ENCODE measurements around the gene DIABLO.

The DIABLO gene

GRCh38 chr12:122162976-122163375 lies 62.9 kb downstream of the DIABLO start:
- H3K27me3 ChIP-seq (ENCODE audit: low read depth, low read length), result peaks cover 27% of the 10 kb centered on the region
- H3K4me3 ChIP-seq (ENCODE audit: low read length), result no peak overlapping the region
- H3K4me2 ChIP-seq (ENCODE audit: low read length), result no peak overlapping the region
- H3K9ac ChIP-seq (ENCODE audit: low read length), result no peak overlapping the region
- no peaks in the 10 kb centered on the region for H4K20me1 ChIP-seq (ENCODE audit: insufficient read depth, low read length)
- TF ChIP-seq CTCF (IDR thresholded peaks at IDR 0.05; ENCODE audit: low read depth, low read length) (no peak), EZH2phosphoT487 (IDR thresholded peaks at IDR 0.05; ENCODE audit: low read depth) (no peak)
- no peaks in the 10 kb centered on the region for H3K9me3 ChIP-seq (ENCODE audit: insufficient read depth, low read length)
- no peak overlapping the region for H2AFZ ChIP-seq (ENCODE audit: low read depth, low read length)
- H3K36me3 ChIP-seq (replicated peaks; ENCODE audit: low read depth, low read length), result no peaks in the 10 kb centered on the region
- H3K27ac ChIP-seq (ENCODE audit: low read length), result no peak overlapping the region
- peaks cover 22% of the 10 kb centered on the region for H3K4me1 ChIP-seq (ENCODE audit: low read length)
- H3K79me2 ChIP-seq (ENCODE audit: low read length), result no peaks in the 10 kb centered on the region

- Histone ChIP-seq H3K4me2 (ENCODE audit: low read length) (no peak overlapping the region), H3K9me3 (ENCODE audit: insufficient read depth, low read length) (no peaks in the 10 kb centered on the region), H3K79me2 (ENCODE audit: low read length) (no peaks in the 10 kb centered on the region), H3K9ac (ENCODE audit: low read length) (no peak overlapping the region), H3K4me1 (ENCODE audit: low read length) (peaks cover 13% of the 10 kb centered on the region), H3K27me3 (ENCODE audit: low read depth, low read length) (peaks cover 21% of the 10 kb centered on the region), H4K20me1 (ENCODE audit: insufficient read depth, low read length) (no peaks in the 10 kb centered on the region), H3K27ac (ENCODE audit: low read length) (no peak overlapping the region), H3K36me3 (replicated peaks; ENCODE audit: low read depth, low read length) (no peaks in the 10 kb centered on the region), H3K4me3 (ENCODE audit: low read length) (no peak overlapping the region), H2AFZ (ENCODE audit: low read depth, low read length) (no peak overlapping the region)
- TF ChIP-seq CTCF (IDR thresholded peaks at IDR 0.05; ENCODE audit: low read depth, low read length), result no peak
Observed at GRCh38 chr12:122161682-122162081, 64.2 kb downstream of the DIABLO start.

GRCh38 chr12:122160761-122161160 lies 65.1 kb downstream of the DIABLO start:
- no peak overlapping the region for H3K4me2 ChIP-seq (ENCODE audit: low read length)
- H3K36me3 ChIP-seq (replicated peaks; ENCODE audit: low read depth, low read length), result no peaks in the 10 kb centered on the region
- no peak overlapping the region for H3K9ac ChIP-seq (ENCODE audit: low read length)
- H3K4me1 ChIP-seq (ENCODE audit: low read length), result peaks cover 4% of the 10 kb centered on the region
- H3K9me3 ChIP-seq (ENCODE audit: insufficient read depth, low read length), result no peaks in the 10 kb centered on the region
- no peak overlapping the region for H2AFZ ChIP-seq (ENCODE audit: low read depth, low read length)
- TF ChIP-seq EZH2phosphoT487 (IDR thresholded peaks at IDR 0.05; ENCODE audit: low read depth), result no peak
- no peak for TF ChIP-seq CTCF (IDR thresholded peaks at IDR 0.05; ENCODE audit: low read depth, low read length)
- peaks cover 21% of the 10 kb centered on the region for H3K27me3 ChIP-seq (ENCODE audit: low read depth, low read length)
- H4K20me1 ChIP-seq (ENCODE audit: insufficient read depth, low read length), result no peaks in the 10 kb centered on the region
- H3K4me3 ChIP-seq (ENCODE audit: low read length), result no peak overlapping the region
- no peaks in the 10 kb centered on the region for H3K79me2 ChIP-seq (ENCODE audit: low read length)
- no peak overlapping the region for H3K27ac ChIP-seq (ENCODE audit: low read length)

- Histone ChIP-seq H3K9me3 (ENCODE audit: insufficient read depth, low read length) (no peaks in the 10 kb centered on the region), H3K27ac (ENCODE audit: low read length) (no peak overlapping the region), H2AFZ (ENCODE audit: low read depth, low read length) (no peak overlapping the region), H3K36me3 (replicated peaks; ENCODE audit: low read depth, low read length) (no peaks in the 10 kb centered on the region), H3K27me3 (ENCODE audit: low read depth, low read length) (peaks cover 14% of the 10 kb centered on the region), H3K4me3 (ENCODE audit: low read length) (no peak overlapping the region), H4K20me1 (ENCODE audit: insufficient read depth, low read length) (no peaks in the 10 kb centered on the region), H3K79me2 (ENCODE audit: low read length) (no peaks in the 10 kb centered on the region), H3K9ac (ENCODE audit: low read length) (no peak overlapping the region), H3K4me1 (ENCODE audit: low read length) (no peaks in the 10 kb centered on the region), H3K4me2 (ENCODE audit: low read length) (no peak overlapping the region)
- TF ChIP-seq CTCF (IDR thresholded peaks at IDR 0.05; ENCODE audit: low read depth, low read length) (peak; percentile 42), EZH2phosphoT487 (IDR thresholded peaks at IDR 0.05; ENCODE audit: low read depth) (no peak)
Observed at GRCh38 chr12:122159882-122160281, 66.0 kb downstream of the DIABLO start.

All from OCI-LY3 (cell line).